ENCODE data around the gene ADH4. TPM values are rescaled to one million over a fixed set of nuclear protein-coding genes. Genes with fewer than 3 reads are reported as not detected.

Gene ADH4
- total and polyA plus RNA-seq, 9 of the 15 experiments (the other 6 are each of a cell fraction or from before 2014, with no cell fraction given): not detected

DNA sequence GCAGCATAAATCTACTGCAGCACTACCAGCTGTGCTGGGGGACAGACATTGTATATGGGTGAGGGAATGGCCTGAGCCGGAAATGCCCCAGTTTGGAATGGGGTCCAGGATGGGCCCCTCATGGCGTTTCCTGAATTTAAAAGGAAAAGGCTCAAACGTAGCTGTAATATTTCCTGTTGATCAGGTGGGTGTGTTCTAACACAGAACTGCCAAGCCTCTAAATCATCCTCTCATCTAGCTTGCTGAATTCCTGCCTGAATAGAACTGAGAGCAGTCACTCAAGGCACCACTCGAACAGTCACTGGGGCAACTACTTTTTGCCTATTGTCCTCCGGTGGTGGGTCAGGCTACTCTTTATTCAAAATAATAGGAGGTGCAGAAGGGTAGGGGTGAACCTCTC lies 46.2 kb upstream of the ADH4 start:
- no peak overlapping the region for H2AFZ ChIP-seq (ENCODE audit: low read depth, low read length)
- in situ Hi-C loops (cut with MboI) (no loop called here), intact Hi-C loops (cut with micrococcal nuclease) (no loop called here)
- H3K9ac ChIP-seq (ENCODE audit: insufficient read depth in 1 of 2, low read depth in 2 of 2, low read length in 2 of 2): no peak overlapping the region
- no peaks in the 10 kb centered on the region for H3K27me3 ChIP-seq (ENCODE audit: control insufficient read depth in 2 of 2, insufficient read depth in 2 of 2, low read length in 2 of 2)
- ChIA-PET CTCF (ENCODE audit: low intra/inter-chr PET ratio) (no interaction called here), POLR2A (no interaction called here)
- 0% methylated on average over 5 of the region's 5 CpGs for WGBS (ENCODE audit: insufficient coverage, low coverage, missing lambda C conversion rate)
- TF ChIP-seq HDAC8 (tag; IDR thresholded peaks at IDR 0.05) (no peak), TEAD4 (IDR thresholded peaks at IDR 0.05; ENCODE audit: low read length) (no peak), TEAD4 (CRISPR knock-in tag; IDR thresholded peaks at IDR 0.05; ENCODE audit: borderline replicate concordance) (no peak), CBX1 (IDR thresholded peaks at IDR 0.05; ENCODE audit: low read depth) (no peak), CHD2 (IDR thresholded peaks at IDR 0.05; ENCODE audit: low read depth, low read length) (no peak), ARID2 (IDR thresholded peaks at IDR 0.05) (no peak), YBX1 (IDR thresholded peaks at IDR 0.05) (no peak), ZNF133 (CRISPR knock-in tag; IDR thresholded peaks at IDR 0.05) (no peak)
- TF ChIP-seq, protein P1, sequence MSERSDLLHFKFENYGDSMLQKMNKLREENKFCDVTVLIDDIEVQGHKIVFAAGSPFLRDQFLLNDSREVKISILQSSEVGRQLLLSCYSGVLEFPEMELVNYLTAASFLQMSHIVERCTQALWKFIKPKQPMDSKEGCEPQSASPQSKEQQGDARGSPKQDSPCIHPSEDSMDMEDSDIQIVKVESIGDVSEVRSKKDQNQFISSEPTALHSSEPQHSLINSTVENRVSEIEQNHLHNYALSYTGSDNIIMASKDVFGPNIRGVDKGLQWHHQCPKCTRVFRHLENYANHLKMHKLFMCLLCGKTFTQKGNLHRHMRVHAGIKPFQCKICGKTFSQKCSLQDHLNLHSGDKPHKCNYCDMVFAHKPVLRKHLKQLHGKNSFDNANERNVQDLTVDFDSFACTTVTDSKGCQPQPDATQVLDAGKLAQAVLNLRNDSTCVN (CRISPR knock-in tag; IDR thresholded peaks at IDR 0.05): no peak
- TF ChIP-seq, protein P2, sequence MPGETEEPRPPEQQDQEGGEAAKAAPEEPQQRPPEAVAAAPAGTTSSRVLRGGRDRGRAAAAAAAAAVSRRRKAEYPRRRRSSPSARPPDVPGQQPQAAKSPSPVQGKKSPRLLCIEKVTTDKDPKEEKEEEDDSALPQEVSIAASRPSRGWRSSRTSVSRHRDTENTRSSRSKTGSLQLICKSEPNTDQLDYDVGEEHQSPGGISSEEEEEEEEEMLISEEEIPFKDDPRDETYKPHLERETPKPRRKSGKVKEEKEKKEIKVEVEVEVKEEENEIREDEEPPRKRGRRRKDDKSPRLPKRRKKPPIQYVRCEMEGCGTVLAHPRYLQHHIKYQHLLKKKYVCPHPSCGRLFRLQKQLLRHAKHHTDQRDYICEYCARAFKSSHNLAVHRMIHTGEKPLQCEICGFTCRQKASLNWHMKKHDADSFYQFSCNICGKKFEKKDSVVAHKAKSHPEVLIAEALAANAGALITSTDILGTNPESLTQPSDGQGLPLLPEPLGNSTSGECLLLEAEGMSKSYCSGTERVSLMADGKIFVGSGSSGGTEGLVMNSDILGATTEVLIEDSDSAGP (CRISPR knock-in tag; IDR thresholded peaks at IDR 0.05): no peak
- TF ChIP-seq, protein P3, sequence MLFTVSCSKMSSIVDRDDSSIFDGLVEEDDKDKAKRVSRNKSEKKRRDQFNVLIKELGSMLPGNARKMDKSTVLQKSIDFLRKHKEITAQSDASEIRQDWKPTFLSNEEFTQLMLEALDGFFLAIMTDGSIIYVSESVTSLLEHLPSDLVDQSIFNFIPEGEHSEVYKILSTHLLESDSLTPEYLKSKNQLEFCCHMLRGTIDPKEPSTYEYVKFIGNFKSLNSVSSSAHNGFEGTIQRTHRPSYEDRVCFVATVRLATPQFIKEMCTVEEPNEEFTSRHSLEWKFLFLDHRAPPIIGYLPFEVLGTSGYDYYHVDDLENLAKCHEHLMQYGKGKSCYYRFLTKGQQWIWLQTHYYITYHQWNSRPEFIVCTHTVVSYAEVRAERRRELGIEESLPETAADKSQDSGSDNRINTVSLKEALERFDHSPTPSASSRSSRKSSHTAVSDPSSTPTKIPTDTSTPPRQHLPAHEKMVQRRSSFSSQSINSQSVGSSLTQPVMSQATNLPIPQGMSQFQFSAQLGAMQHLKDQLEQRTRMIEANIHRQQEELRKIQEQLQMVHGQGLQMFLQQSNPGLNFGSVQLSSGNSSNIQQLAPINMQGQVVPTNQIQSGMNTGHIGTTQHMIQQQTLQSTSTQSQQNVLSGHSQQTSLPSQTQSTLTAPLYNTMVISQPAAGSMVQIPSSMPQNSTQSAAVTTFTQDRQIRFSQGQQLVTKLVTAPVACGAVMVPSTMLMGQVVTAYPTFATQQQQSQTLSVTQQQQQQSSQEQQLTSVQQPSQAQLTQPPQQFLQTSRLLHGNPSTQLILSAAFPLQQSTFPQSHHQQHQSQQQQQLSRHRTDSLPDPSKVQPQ (CRISPR knock-in tag; IDR thresholded peaks at IDR 0.05; ENCODE audit: borderline replicate concordance): no peak
- H4K20me1 ChIP-seq (replicated peaks; ENCODE audit: control insufficient read depth, insufficient read depth, low read length): no peaks in the 10 kb centered on the region
- FAIRE-seq (no peak), ATAC-seq (no peak), DNase-seq (ENCODE audit: extremely low read depth in 1 of 4, low spot score in 3 of 4) (no peak)
- H3K4me1 ChIP-seq (replicated peaks in 1 of 2; ENCODE audit: control insufficient read depth in 2 of 2, insufficient read depth in 2 of 2, low read length in 2 of 2): no peaks in the 10 kb centered on the region
- H3K4me2 ChIP-seq (ENCODE audit: insufficient read depth, low read length): no peak overlapping the region
- no peak overlapping the region for H3K4me3 ChIP-seq
- no peak overlapping the region for H3K27ac ChIP-seq (ENCODE audit: extremely low read depth, low read depth, low read length)
- H3K36me3 ChIP-seq (ENCODE audit: control insufficient read depth, insufficient read depth, low read length): no peaks in the 10 kb centered on the region
- H3K9me3 ChIP-seq (replicated peaks; ENCODE audit: control insufficient read depth, insufficient read depth, low read depth, low read length): no peaks in the 10 kb centered on the region
- no peaks in the 10 kb centered on the region for H3K79me2 ChIP-seq (ENCODE audit: control insufficient read depth, insufficient read depth, low read length)
- H3K9me1 ChIP-seq (ENCODE audit: control insufficient read depth, insufficient read depth, low read length): no peaks in the 10 kb centered on the region
- no TSS peak for BruUV-seq (replicated peaks)

All from K562 (cell line).